Fibroblast of the aortic adventitia (primary cell): ENCODE measurements around the gene GUCA1C. TPM values are rescaled to one million over a fixed set of nuclear protein-coding genes. Genes with fewer than 3 reads are reported as not detected.

Experiments
- DNase-seq: peaks from one replicate; pipeline ENCODE4 v3.0.0-alpha.2; 2010; ENCODE audit warnings: low read depth
- H3K4me3 ChIP-seq: 2 replicates; pipeline ENCODE4 v1.5.1; 2011; ENCODE audit warnings: low read depth, mild to moderate bottlenecking, control low read depth, low read length, moderate library complexity
- CTCF ChIP-seq: IDR thresholded peaks from 2 replicates; pipeline ENCODE4 v1.5.1; 2011; ENCODE audit warnings: mild to moderate bottlenecking, low read length, control low read depth, inconsistent platforms; ENCODE audit not compliant: insufficient read depth
- total RNA-seq: library from RNA; depleted of rRNA; stranded (reverse); fragments of >200 nt; gene quantifications from 2 replicates; pipeline ENCODE4 v1.2.3, GENCODE V29; 2012; ENCODE audit warnings: low replicate concordance

Gene GUCA1C
- total RNA-seq, 1 donor: not detected

- no peak for DNase-seq
- no peak overlapping the region for H3K4me3 ChIP-seq
- no peak for TF ChIP-seq CTCF
Measured at GRCh38 chr3:108946292-108947285, 7.1 kb downstream of the GUCA1C start.

GRCh38 chr3:108940568-108941263, 13.0 kb downstream of the GUCA1C start:
- no peak for DNase-seq
- TF ChIP-seq CTCF: no peak
- H3K4me3 ChIP-seq: no peak overlapping the region

GRCh38 chr3:108940166-108940565, 13.5 kb downstream of the GUCA1C start:
- no peak for DNase-seq
- no peak overlapping the region for H3K4me3 ChIP-seq
- TF ChIP-seq CTCF: no peak

- no peak overlapping the region for H3K4me3 ChIP-seq
- TF ChIP-seq CTCF: no peak
- DNase-seq: no peak
Measured at GRCh38 chr3:108936924-108937689, 16.6 kb downstream of the GUCA1C start.

- H3K4me3 ChIP-seq: no peak overlapping the region
- no peak for DNase-seq
- no peak for TF ChIP-seq CTCF
Measured at GRCh38 chr3:108931035-108931434, 22.6 kb downstream of the GUCA1C start.

GRCh38 chr3:108918866-108919265, 34.8 kb downstream of the GUCA1C start:
- DNase-seq: no peak
- H3K4me3 ChIP-seq: no peak overlapping the region
- TF ChIP-seq CTCF: no peak
